Gastroesophageal sphincter (tissue), 4 donors: Measurements from ENCODE around the gene OTUD3. TPM values are rescaled to one million over a fixed set of nuclear protein-coding genes. Genes with fewer than 3 reads are reported as not detected.

ENCODE experiments used
- ATAC-seq: fragments of 150-250 bp; one replicate; pipeline ENCODE4 v1.9.1; 2016; ENCODE audit warnings: mild to moderate bottlenecking, moderate library complexity
- H3K27ac ChIP-seq, 4 donors: fragments of 200-600 bp; sonication (generic) in 3 of 4; 1 replicate in 3 of 4; 2 replicates in 1 of 4; pipeline ENCODE4 v1.5.1; 2016 to 2019
- H3K27me3 ChIP-seq: fragments of 200-600 bp; sonication (generic); one replicate; pipeline ENCODE4 v1.5.1; 2019
- H3K36me3 ChIP-seq, 2 donors: fragments of 200-600 bp; sonication (generic); one replicate each; pipeline ENCODE4 v1.5.1; 2019; ENCODE audit warnings: control low read depth in 1 of 2
- H3K4me1 ChIP-seq, 3 donors: fragments of 200-600 bp; sonication (generic); 1 replicate in 2 of 3; 2 replicates in 1 of 3; pipeline ENCODE4 v1.5.1; 2016 to 2019; ENCODE audit warnings: control low read depth in 2 of 3
- H3K4me3 ChIP-seq, 2 donors: fragments of 200-600 bp; sonication (generic); one replicate each; pipeline ENCODE4 v1.5.1; 2019; ENCODE audit warnings: mild to moderate bottlenecking in 1 of 2, moderate library complexity in 1 of 2
- H3K9me3 ChIP-seq, 3 donors: fragments of 200-600 bp; sonication (generic); one replicate each; pipeline ENCODE4 v1.5.1; 2017 to 2019; ENCODE audit warnings: control low read depth in 2 of 3
- EP300 ChIP-seq: sonication (generic); formaldehyde crosslinking; IDR thresholded peaks from one replicate; pipeline ENCODE4 v1.6.1; 2017; ENCODE audit warnings: antibody characterized with exemption, mild to moderate bottlenecking
- POLR2A ChIP-seq, 2 donors: fragments of 450-650 bp; IDR thresholded peaks; one replicate each; pipeline ENCODE4 v1.6.1; 2017; ENCODE audit warnings: antibody characterized with exemption in 2 of 2, mild to moderate bottlenecking in 2 of 2, moderate library complexity in 1 of 2
- POLR2AphosphoS5 ChIP-seq: sonication (generic); formaldehyde crosslinking; IDR thresholded peaks from one replicate; pipeline ENCODE4 v1.6.1; 2017; ENCODE audit warnings: antibody characterized with exemption
- WGBS, 2 donors: methylation state at CpG; one replicate each; pipeline ENCODE4 v1.1.5; 2018; ENCODE audit warnings: low coverage in 1 of 2; 5-methylcytosine and 5-hydroxymethylcytosine counted together
- total RNA-seq, 4 donors: library from RNA; depleted of rRNA; stranded (reverse); fragments of >200 nt; gene quantifications; one replicate each; pipeline ENCODE4 v1.1.0, GENCODE V29; 2016
- TF ChIP-seq, protein P1 (sequence below), 4 experiments: fragments of 200-600 bp in 2 of 4; fragments of 450-650 bp in 2 of 4; sonication (generic) in 1 of 4; IDR thresholded peaks; one replicate each; pipeline ENCODE4 v1.5.1; 2017 to 2019; ENCODE audit warnings: antibody characterized with exemption in 4 of 4, mild to moderate bottlenecking in 2 of 4, moderate library complexity in 2 of 4

The OTUD3 gene
- total RNA-seq, 4 donors from 2014 or later: 6.2 to 9.0 (median 7.9) TPM

GRCh38 chr1:19909392-19909791 lies 27.2 kb downstream of the OTUD3 start:
- ATAC-seq: no peak
- Histone ChIP-seq H3K4me1 (no peaks in the 10 kb centered on the region), H3K9me3 (no peaks in the 10 kb centered on the region), H3K27ac (no peak overlapping the region), H3K4me3 (no peak overlapping the region), H3K36me3 (peaks cover 4 to 100% of the 10 kb centered on the region in 2 donors), H3K27me3 (no peaks in the 10 kb centered on the region)
- 88 to 100% methylated on average over 4 to 5 of the region's 5 CpGs for WGBS, 2 donors
- TF ChIP-seq, protein P1, sequence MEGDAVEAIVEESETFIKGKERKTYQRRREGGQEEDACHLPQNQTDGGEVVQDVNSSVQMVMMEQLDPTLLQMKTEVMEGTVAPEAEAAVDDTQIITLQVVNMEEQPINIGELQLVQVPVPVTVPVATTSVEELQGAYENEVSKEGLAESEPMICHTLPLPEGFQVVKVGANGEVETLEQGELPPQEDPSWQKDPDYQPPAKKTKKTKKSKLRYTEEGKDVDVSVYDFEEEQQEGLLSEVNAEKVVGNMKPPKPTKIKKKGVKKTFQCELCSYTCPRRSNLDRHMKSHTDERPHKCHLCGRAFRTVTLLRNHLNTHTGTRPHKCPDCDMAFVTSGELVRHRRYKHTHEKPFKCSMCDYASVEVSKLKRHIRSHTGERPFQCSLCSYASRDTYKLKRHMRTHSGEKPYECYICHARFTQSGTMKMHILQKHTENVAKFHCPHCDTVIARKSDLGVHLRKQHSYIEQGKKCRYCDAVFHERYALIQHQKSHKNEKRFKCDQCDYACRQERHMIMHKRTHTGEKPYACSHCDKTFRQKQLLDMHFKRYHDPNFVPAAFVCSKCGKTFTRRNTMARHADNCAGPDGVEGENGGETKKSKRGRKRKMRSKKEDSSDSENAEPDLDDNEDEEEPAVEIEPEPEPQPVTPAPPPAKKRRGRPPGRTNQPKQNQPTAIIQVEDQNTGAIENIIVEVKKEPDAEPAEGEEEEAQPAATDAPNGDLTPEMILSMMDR (IDR thresholded peaks at IDR 0.05): no peak
- no peak for TF ChIP-seq POLR2A (IDR thresholded peaks at IDR 0.05)

- WGBS, 2 donors: 66 to 92% methylated on average over 2 to 3 of the region's 3 CpGs
- Histone ChIP-seq H3K9me3 (no peaks in the 10 kb centered on the region), H3K27ac (no peak overlapping the region), H3K27me3 (no peaks in the 10 kb centered on the region), H3K36me3 (peaks cover 4 to 100% of the 10 kb centered on the region in 2 donors), H3K4me1 (no peaks in the 10 kb centered on the region), H3K4me3 (no peak overlapping the region)
- TF ChIP-seq, protein P1 (IDR thresholded peaks at IDR 0.05): no peak
- TF ChIP-seq POLR2A (IDR thresholded peaks at IDR 0.05): no peak
- no peak for TF ChIP-seq POLR2AphosphoS5
- TF ChIP-seq EP300: no peak
- no peak for ATAC-seq
These were observed 27.8 kb downstream of the OTUD3 start for GRCh38 chr1:19909971-19910370.

DNA sequence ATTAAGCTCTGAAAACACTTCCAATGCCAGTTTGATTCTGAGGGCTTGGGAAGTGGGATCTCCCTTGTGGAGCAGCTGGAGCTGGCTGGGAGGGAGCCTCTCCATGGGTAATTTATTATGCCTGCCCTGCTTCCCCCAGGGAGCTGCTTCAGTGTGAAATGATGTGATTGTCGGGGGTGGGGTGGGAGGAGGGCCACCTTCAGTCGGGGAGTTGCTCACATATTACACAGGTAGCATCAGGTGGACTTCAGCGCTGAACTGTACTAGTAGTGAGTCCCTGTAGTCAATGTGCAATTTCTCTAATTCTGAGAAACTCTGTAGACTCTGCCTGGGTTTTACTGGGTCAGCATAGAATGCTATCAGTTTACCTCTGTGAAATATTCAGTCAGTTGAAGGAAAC lies 28.5 kb downstream of the OTUD3 start:
- 60% methylated on average over 1 of the region's 3 CpGs; no CpG with 5 or more reads in 1 of the 2 donors for WGBS, 2 donors
- TF ChIP-seq EP300 (no peak), POLR2A (IDR thresholded peaks at IDR 0.05) (no peak), POLR2AphosphoS5 (no peak)
- TF ChIP-seq, protein P1 (IDR thresholded peaks at IDR 0.05): no peak
- no peak for ATAC-seq
- no peak overlapping the region for H3K4me3 ChIP-seq
- no peaks in the 10 kb centered on the region for H3K4me1 ChIP-seq
- no peak overlapping the region for H3K27ac ChIP-seq
- no peaks in the 10 kb centered on the region for H3K27me3 ChIP-seq
- H3K36me3 ChIP-seq: peaks cover 4 to 95% of the 10 kb centered on the region in 2 donors
- H3K9me3 ChIP-seq: no peaks in the 10 kb centered on the region

DNA sequence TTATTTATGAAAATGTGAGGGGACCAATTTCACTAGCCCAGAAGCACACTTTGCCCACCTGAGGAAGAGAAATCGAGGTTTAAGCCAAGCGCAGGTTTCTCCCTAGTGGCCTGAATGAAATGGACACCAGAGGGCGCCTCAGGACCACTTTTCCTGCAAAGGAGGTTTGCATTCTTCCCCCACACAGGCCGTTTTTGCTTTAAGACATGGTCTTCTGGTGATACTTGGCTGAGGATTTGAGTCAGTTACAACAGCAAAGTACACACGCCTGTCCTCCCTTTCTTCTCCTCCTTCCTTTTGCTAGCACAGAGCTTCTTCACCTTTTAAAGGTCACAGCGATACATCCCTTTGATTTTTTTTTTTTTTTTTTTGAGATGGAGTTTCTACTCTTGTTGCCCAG lies 35.9 kb downstream of the OTUD3 start:
- no peaks in the 10 kb centered on the region for H3K9me3 ChIP-seq
- H3K27ac ChIP-seq: no peak overlapping the region
- peaks cover 0 to 10% (median 0%) of the 10 kb centered on the region in 3 donors for H3K4me1 ChIP-seq
- H3K27me3 ChIP-seq: peaks cover 2% of the 10 kb centered on the region
- H3K4me3 ChIP-seq: no peak overlapping the region
- peak; percentile 74 for ATAC-seq
- 3 to 17% methylated on average over 5 to 6 of the region's 6 CpGs for WGBS, 2 donors
- TF ChIP-seq POLR2A (IDR thresholded peaks at IDR 0.05): no peak
- TF ChIP-seq, protein P1 (IDR thresholded peaks at IDR 0.05): peak in 3 of 4 experiments; percentile 83 to 91 (median 89)
- peaks cover 0 to 21% of the 10 kb centered on the region in 2 donors for H3K36me3 ChIP-seq

DNA sequence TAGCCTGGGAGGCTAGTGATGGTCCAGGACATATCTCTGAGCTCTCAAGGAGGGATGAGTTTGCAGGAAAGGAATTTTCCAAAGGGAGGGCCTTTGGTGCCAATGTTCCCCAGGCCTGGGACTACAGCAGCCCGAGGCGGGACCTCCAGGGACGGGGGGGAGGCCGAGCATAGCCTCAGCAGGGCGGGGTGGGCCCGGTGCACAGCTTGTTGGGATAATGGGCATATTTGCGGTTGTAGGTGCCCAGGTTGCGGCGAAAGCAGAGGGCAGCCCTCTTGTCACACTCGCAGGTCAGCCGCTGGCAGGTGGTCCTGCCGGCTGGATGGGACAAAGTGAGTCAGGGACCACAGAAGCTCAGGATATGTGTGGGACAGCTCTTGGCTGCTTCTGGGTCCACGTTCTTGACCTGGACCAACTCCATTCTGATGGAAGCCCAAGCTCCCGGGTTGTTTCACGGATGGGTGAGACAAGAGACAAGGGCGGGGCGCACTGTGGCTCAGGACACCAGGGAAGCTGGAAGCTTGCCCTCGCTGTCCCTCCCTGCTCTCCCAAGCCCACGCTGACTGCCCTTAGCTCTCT lies 38.0 kb downstream of the OTUD3 start:
- Histone ChIP-seq H3K4me3 (no peak overlapping the region), H3K36me3 (no peaks in the 10 kb centered on the region), H3K27ac (no peak overlapping the region), H3K9me3 (no peaks in the 10 kb centered on the region), H3K27me3 (peaks cover 12% of the 10 kb centered on the region), H3K4me1 (peaks cover 0 to 10% (median 0%) of the 10 kb centered on the region in 3 donors)
- no peak for ATAC-seq
- TF ChIP-seq, protein P1 (IDR thresholded peaks at IDR 0.05): no peak
- no peak for TF ChIP-seq POLR2AphosphoS5
- TF ChIP-seq EP300: no peak
- no peak for TF ChIP-seq POLR2A (IDR thresholded peaks at IDR 0.05)
- WGBS, 2 donors: 60 to 86% methylated on average over 2 to 3 of the region's 19 CpGs
